ENCODE results near the gene CACNA2D2. TPM values are rescaled to one million over a fixed set of nuclear protein-coding genes. Genes with fewer than 3 reads are reported as not detected.

The CACNA2D2 gene
- total and polyA plus RNA-seq, 2 of the 13 experiments (the other 11 are each of a cell fraction or from before 2014, with no cell fraction given) = not detected

GRCh38 chr3:50453907-50454306, 49.5 kb downstream of the CACNA2D2 start:
- Histone ChIP-seq H2AFZ (ENCODE audit: low read length) (no peak overlapping the region), H4K20me1 (ENCODE audit: insufficient read depth, low read length) (no peaks in the 10 kb centered on the region), H3K4me3 (replicated peaks in 1 of 3; ENCODE audit: insufficient read depth in 1 of 3, low read depth in 2 of 3, low read length in 3 of 3) (no peak overlapping the region), H3K27ac (ENCODE audit: extremely low read length, insufficient read depth, low read length) (no peak overlapping the region), H3K4me2 (ENCODE audit: low read depth, low read length) (no peak overlapping the region), H3K9me3 (ENCODE audit: low read length) (no peaks in the 10 kb centered on the region), H3K79me2 (ENCODE audit: insufficient read depth, low read length) (no peaks in the 10 kb centered on the region), H3K27me3 (ENCODE audit: control insufficient read depth in 1 of 2, insufficient read depth in 2 of 2, low read length in 2 of 2) (peaks cover 5 to 47% of the 10 kb centered on the region in 2 experiments; a peak in 4 of 5 replicates), H3K9ac (ENCODE audit: insufficient read depth, low read depth, low read length) (no peak overlapping the region), H3K36me3 (replicated peaks in 1 of 2; ENCODE audit: control insufficient read depth in 1 of 2, insufficient read depth in 2 of 2, low read length in 2 of 2) (no peaks in the 10 kb centered on the region), H3K4me1 (ENCODE audit: insufficient read depth, low read length) (peaks cover 23% of the 10 kb centered on the region)
- BruUV-seq (replicated peaks) = no TSS peak
- WGBS (ENCODE audit: low lambda C conversion rate) = 100% methylated on average over 2 of the region's 13 CpGs
- ATAC-seq = no peak
- intact Hi-C loops (cut with micrococcal nuclease; ENCODE audit: unreplicated experiment) = no loop called here
- no peak for FAIRE-seq
- DNase-seq (ENCODE audit: low spot score) = no peak
- ChIA-PET POLR2A (no interaction called here), CTCF (ENCODE audit: low intra/inter-chr PET ratio, low total read pairs) (no interaction called here)
- no peak for TF ChIP-seq SP140L (CRISPR knock-in tag; IDR thresholded peaks at IDR 0.05; ENCODE audit: borderline replicate concordance)
- no peak for TF ChIP-seq SSRP1 (CRISPR knock-in tag; IDR thresholded peaks at IDR 0.05)
- no peak for TF ChIP-seq ZNF292 (CRISPR knock-in tag; IDR thresholded peaks at IDR 0.05; ENCODE audit: borderline replicate concordance, low read depth)
- no peak for TF ChIP-seq ELF1 (CRISPR knock-in tag; IDR thresholded peaks at IDR 0.05)
- no peak for TF ChIP-seq ZNF614 (CRISPR knock-in tag; IDR thresholded peaks at IDR 0.05; ENCODE audit: borderline replicate concordance)
- no peak for TF ChIP-seq GATAD1 (CRISPR knock-in tag; IDR thresholded peaks at IDR 0.05)
- TF ChIP-seq RFX3 (CRISPR knock-in tag; IDR thresholded peaks at IDR 0.05) = no peak
- TF ChIP-seq ZNF788 (CRISPR knock-in tag; IDR thresholded peaks at IDR 0.05; ENCODE audit: borderline replicate concordance) = no peak
- no peak for TF ChIP-seq ZNF543 (CRISPR knock-in tag; IDR thresholded peaks at IDR 0.05)
- no peak for TF ChIP-seq ATM (IDR thresholded peaks at IDR 0.05; ENCODE audit: borderline replicate concordance)
- in situ Hi-C loops (cut with HindIII; ENCODE audit: extremely low pct_ligation_motif_present, low pct_unique_long_range_greater_than_20kb) = no loop called here

Data from HepG2 (cell line).